NCI-H146 (cell line): ENCODE measurements around the gene CCDC51.

Source experiments
- DNase-seq: peaks from one replicate; lab custom pipeline; 2025; lab: John Stamatoyannopoulos, UW

Gene CCDC51

DNA sequence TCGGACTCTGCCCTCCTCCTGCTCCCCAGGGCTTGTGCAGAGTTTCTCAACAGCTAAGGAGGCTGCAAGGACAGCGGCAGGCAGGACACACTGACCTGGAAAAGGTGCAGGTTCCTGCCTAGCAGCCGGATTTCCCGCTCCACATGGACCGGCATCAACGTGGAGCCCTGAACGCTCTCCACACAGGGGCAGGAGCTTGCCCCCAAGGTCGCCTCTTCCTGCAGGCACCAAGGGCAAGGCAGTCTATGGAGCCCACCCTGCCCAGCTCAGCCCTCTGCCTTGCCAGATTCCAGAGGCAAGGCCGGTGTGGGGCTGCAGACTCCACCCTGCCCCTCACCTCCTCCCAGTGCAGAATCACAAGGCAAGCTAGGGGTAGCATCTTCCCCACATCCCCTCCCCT is 20.8 kb downstream of the CCDC51 start:
- no peak for DNase-seq

DNA sequence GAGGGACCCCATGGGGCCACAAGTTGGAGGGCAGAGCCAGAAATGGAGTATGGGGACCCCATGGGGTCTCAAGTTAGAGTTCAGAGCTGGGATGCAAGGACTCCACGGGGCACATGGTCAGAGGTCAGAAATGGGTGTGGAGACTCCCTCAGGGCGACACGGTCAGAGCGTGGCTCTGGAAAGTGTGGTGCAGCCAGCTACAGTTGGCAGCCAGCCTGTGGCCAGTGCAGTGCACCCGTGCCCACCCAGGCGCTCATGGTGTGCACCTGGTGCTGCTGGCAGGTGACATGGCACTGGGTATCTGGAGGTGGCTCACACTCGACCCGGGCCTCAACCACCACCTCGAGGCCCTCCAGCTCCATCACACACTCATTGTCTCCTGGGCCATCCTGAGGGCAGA is 21.3 kb downstream of the CCDC51 start:
- no peak for DNase-seq

DNA sequence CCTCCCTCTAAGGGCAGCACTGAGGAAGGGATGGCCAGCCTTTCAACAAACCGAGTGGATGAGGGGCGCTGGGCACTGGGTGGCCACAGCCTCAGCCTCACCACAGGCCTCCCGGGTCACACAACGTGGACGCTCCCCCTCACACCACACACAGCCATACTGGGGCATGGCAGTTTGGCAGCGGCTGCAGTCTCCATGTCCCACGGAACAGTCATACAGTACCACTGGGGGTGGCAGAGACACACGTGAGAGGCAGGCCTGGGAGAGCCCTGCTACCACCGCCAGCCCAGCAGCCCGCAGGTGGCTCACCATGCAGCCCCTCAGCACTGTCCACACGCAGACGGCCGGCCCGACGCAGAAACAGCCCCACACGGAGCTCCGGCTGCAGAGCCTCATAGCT is 21.8 kb downstream of the CCDC51 start:
- no peak for DNase-seq

DNA sequence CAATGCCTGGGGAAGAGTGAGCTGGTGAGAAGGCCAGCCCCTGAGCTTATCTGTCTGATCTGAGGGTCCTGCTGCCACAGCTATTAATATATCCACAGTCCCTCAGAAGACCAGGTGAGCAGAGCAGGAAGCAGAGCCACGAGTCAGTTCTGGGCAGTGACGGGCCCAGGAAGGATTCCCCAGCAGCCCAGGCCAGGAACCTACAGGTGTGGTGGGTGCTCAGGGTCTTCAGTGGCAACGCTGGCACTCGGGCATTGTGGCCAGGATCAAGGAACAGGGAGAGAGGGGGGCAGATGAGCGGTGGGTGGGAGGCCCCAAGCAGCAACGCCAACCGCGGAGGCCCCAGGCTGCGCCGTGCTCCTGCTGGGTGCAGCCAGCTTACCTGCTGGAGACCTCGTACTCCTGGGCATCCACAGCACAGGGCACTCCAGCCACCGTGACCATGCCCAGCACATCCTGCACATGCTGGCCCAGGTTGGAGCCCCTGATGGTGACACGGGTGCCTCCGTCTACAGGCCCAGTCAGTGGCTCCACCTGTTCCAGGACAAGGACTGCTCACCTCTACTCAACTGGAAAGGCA is 22.3 kb downstream of the CCDC51 start:
- no peak for DNase-seq

DNA sequence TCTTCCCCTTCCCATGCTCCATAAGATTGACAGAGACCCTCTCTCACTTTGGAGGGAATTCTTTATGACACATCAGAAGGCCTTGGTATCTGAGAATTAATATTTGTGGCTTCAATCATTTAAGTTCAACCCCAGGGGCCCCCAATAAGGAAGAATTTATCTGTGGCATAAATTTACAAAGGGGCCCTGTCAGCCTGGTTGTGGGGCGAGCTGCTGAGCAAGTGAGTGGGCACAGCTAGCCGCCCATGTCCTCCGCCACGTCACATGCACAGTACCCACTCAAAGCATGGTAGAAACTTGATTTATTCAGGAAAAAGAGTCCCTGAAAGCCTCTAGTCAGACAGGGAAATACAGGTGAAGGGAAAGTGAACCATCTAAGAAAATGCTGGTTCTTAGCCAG is 23.4 kb downstream of the CCDC51 start:
- DNase-seq, result no peak

DNA sequence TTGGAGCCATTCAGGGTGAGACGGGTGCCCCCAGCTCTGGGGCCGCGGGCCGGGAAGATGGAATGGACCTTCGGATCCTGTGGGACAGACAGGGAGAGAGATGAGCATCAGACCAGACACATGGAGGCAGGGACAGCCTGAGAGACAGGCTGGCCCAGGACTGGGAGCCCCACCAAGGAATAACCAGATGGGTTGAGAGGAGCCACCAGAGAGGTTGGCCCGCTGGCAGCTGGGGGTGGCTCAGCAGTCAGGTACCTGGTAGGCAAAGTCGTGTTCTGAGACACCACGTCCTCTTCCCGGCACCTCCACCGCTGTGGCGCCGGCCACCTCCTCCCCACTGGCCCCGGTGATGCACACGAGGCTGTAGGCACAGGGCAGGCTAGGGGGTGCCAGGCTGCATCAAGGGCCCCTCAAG is 23.8 kb downstream of the CCDC51 start:
- no peak for DNase-seq

DNA sequence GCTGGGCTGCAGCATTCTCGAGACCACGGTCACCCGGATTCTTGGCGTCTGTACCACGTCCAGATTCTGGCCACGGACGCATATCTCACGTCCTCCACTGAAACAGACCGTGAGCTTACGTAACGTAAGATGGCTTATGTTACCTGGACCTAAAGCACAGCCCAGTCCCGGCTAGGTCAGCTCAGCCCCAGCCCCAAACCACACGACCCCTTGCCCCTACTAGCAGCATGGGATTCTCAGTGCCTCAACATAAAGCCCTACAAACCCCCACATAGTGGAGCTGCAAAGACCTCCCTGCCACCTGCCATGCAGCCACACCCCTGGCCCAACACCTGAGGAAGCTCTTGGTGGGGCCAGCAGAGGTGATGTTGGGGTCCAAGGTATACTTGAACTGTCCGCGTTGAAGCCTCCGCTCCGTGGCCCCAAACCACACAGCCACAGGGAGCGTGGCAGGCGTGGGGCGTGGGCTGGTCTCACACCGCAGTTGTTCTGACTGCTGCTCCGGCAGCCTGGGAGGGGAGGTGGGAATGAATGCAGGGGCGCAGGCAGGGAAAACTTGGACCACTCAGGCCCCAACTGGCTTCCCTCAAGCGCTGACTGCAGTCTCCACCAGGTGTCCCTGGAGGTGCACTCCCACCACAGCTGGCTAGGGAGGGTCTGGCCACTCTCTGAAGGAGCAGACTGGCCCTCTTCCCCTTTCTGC is 24.5 kb downstream of the CCDC51 start:
- no peak for DNase-seq

DNA sequence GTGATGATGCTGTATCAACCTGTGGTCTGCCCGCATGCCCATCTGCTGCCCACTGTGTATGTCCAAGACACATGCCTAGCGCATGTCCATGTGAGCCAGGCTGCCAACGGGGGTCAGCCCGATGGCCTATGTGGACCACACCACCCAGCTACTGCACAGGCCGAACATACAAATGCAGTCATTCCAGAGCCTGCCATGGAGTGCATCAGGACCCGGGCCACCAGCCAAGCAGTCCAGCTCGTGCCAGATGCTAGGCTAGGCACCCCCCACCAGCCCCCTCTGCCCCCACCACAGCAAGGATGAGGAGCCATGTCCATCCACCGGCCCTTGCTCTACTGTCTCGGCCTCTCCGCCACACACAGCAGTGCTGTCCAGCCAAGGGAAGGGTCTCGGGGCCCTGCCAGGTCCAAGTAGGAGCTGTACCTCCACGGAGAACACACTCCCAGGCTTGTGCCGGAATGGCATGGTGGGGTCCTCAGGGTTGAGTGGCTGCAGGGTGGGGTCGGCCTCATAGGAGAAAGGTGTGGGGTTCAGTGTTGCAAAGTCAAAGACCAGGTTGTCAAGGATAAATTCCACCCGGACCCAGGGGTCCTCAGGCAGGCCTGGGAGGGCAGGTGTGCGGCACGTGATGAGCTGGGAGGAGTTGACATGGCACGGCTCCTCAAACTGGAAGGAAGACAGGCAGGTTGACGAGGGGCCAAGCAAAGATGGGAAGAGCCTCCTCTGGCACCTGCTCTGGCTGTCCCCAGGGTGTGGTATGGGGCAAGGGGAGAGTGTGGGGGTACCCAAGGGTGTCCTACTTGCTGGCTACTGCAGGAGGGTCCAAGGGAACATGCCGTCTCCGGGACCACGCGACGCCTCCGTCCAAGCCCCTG is 25.3 kb downstream of the CCDC51 start:
- DNase-seq, result no peak

DNA sequence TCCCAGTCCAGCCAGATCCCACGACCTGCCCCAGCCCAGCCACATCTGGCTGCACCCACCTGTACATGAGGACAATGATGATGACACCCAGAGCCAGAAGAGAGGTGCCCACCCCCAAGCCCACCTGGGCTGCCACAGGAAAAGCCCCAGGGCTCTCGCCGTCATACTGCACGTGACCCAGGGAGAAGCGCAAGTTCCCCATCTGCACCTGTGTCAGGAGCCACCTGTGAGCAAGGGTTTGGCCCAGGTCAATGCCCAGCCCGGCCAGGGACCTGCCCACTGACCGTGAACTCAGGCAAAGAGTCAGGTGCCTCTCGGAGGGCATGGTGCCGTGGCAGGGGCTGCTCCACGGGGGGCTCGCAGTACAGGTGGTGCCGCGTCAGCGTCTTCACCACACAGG is 26.3 kb downstream of the CCDC51 start:
- no peak for DNase-seq

DNA sequence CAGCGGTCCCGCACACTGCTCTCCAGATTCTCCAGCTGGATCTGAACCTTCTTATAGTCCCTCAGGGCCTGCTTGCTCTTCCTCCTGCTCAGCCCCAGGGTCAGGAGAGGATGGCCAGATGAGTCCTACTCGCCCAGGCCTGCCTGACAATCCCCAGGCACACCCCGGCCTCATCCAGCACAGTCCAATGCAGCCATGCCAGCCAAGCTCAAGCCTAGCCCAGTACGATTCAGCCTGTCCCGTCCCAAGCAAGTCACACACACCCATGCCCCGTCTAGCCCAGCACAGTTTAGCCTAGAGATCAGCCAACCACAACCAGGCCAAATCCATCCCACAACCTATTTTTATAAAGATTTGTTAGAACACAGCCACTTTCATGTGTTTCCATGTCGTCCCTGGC is 26.8 kb downstream of the CCDC51 start:
- no peak for DNase-seq

DNA sequence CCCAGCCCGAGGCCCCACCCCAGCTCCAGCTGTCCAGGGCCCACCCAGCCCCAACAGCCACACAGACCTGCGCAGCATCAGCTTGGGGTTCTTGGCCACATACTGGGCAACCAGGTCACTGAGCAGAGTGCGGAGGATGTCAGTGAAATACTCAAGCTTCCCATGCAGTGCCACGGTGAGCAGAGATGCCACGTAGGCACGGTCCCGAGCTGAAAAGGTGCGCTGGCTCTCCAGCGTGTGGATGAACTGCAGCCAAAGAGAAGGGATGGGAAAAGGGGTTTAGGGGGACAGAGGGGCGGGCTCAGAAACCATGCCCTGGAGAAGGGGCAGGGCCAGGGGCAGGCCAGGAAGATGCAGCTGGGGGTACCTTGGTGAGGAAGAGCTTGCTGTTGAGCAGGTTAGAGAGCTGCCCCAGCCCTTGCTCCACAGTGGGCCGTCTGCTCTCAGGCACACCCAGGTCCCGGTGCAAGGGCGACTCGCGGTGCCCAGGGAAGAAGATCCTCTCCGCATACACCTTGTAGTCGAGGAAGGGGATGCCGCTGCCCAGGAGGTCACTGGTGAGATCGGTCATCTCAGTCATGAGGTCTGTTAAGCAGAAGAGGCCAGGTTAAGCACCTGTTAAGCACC is 27.4 kb downstream of the CCDC51 start:
- no peak for DNase-seq

DNA sequence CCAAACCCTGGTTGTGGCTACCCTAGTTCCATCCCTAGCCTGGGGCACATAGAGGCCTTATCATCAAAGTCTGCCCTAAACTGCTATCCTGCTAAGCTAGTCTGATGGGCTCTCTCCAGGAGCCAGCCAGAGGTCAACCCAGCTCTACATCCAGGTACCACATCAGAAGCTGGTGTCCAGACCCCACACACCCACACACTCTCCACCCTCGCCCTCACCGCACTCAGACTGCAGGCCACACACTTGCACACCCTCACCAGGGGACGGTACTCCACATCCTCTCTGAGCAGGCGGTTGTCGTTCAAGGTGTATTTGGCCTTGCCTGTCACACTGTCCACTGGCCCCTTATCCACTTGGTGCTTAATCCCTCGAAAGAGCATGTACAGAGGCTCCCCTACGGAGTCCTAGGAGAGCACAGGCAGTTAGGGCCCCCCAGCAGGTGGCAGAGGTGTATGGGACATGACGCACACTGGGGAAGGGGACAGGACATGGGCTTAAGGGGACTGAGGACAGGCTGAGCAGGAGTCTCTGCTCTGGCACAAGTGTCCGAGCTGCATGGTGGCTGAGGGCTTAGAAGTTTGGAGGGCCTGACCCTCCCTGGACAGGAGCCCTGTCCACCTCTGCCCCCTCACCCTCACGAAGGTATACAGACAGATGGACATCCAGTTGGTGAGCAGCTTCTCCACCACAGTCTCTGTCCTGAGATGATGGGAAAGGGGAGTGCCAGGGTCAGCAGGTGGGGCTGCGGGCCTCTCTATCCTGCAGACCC is 28.1 kb downstream of the CCDC51 start:
- DNase-seq, result no peak

DNA sequence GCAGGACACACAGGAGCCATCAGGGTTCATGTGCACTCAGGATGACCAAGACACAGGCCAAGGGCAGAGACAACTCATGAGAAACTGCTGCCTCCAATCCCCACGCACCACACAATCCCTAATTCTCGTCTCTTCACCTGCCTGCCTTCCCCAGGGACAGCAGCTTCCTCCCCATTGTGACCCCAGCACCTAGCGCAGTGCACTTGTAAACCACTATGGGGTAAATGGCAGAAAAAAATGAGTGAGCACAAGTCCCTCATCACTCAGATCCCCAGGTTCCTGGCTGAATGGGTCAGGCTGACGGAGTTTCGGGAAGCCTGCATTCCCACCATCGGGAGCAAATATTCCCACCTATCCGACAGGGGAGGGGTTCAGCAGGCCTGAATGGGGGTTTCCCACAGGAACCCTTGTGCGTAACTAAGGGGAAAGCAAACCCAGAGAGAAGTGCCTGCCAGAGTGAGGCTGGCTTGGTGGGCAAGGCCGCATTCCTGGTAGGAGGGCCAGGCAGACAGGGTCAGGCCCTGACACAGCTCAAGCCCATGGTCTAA is 28.8 kb downstream of the CCDC51 start:
- no peak for DNase-seq

DNA sequence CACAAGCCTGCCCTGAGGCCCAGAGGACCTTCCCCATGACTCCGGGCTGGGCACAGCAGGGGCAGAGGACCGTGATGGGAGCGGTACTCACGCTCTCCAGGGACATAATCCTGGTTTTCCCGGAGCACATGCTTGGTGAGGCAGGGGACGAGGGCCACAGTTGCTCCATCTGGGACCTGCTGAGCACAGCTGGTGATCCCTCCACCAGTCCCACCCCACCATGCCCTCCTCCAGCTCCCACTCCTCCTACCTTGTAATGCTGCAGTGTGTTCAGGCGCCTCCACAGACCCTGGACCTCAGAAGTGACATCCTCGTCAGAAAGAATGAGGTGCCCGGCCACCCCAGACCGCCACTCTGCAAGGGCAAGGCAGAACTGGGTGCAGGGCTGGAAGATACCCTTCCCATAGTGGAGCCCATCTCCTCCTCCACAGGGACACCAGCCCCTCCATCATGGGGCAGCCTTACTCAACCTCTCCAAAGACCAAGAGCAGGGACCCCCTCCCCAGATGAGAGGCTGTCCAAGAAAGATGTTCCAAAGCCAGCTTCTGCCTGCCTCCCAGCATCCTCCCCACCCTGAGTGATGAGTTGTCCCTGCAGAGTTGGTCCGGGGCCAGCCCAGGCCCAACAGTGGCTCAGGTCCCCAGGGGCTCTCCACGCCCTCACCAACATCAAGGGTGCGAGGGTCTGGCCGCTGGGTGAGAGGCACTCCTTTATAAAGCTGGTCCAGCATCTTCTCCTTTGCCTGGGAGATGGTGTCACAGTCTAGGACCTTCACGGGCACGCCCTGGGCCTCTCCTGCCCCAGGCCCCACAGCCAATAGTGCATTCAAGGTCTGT is 29.5 kb downstream of the CCDC51 start:
- DNase-seq, result no peak

DNA sequence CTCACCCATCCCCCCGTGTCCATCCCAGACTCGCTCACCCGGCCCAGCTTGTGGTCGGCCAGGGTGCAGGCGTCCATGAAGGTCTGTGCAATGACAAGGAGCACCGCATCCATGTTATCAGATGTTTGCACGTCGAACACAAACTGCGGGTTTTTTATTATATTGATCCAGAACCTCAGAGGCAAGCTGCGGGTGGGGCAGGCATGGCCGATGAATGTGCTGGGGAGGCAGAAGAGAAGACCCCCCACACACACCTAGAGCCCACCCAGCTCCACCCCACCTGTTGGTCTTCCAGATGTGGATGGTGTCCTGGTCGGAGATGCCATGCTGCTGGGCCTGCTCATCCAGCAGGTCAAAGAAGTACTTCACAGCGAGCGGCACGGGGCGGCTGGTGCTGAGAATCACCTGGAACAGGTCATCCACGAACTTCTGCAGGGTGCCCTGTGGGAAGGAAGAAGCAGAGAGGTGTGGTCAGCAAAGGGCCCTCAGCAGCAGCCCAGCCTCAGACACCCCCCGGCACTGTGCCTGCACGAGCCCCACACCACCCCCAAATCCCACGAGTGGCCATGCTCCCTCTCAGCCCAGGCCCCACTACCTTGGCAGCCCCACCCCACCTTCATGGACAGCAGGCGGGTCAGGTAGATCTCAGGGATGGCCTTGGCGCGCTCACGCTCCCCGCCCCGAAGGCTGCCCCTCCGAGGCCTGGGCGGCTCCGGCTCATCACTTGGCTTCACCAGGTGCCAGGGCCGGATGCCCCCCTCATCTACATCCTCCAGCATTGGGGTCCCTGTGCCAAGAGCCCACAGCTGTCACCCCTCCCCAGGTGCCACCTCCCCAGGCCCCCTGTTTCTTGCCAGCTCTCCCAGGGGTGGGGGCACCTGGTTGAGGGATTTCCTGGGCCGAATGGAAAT is 30.4 kb downstream of the CCDC51 start:
- no peak for DNase-seq

DNA sequence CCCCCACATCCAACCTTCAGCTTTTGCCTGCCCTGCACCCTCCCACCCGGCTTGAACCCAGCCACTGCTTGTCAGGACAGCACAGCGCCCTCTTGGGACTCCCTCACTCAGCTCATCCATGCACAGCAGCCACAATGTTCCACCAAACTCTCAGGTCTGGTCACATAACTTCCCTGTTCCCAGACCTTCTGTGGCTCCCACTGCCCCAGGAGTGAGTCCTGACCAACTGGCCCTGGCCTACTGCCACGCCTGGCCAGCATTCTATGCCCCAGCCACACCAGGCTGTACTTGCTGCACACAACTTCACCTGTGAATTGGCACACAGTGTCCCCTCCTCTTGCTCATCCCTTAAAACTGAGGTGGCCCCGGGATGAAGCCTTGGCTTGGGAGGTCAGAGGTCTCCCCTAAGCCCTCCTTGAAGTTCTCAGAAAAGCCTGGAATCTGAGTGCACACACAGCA is 31.1 kb downstream of the CCDC51 start:
- no peak for DNase-seq

DNA sequence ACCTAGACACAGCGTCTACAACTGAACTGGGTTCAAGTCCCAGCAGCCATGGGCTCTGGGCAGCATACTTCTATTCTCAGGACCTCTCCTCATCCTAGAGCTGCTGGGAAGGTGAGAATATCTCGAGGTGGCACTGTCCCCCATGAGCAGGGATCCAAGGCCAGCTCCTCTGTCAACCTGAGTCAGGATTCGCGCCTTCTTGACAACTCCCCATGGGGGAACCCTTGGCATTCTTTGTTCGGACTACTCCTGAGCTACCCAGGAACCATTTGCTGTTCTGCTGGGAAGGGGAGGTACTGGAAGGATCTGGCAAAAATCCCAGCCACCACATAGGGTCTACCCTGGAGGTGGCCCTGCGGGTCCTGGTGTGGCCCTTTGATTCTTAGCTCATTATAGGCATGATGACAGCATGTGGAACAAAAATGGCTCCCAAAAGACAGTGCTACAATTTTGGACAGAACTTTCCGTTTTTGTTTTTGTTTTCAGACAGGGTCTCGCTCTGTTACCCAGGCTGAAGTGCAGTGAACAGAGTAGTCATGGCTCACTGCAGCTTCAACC is 32.3 kb downstream of the CCDC51 start:
- DNase-seq, result no peak

DNA sequence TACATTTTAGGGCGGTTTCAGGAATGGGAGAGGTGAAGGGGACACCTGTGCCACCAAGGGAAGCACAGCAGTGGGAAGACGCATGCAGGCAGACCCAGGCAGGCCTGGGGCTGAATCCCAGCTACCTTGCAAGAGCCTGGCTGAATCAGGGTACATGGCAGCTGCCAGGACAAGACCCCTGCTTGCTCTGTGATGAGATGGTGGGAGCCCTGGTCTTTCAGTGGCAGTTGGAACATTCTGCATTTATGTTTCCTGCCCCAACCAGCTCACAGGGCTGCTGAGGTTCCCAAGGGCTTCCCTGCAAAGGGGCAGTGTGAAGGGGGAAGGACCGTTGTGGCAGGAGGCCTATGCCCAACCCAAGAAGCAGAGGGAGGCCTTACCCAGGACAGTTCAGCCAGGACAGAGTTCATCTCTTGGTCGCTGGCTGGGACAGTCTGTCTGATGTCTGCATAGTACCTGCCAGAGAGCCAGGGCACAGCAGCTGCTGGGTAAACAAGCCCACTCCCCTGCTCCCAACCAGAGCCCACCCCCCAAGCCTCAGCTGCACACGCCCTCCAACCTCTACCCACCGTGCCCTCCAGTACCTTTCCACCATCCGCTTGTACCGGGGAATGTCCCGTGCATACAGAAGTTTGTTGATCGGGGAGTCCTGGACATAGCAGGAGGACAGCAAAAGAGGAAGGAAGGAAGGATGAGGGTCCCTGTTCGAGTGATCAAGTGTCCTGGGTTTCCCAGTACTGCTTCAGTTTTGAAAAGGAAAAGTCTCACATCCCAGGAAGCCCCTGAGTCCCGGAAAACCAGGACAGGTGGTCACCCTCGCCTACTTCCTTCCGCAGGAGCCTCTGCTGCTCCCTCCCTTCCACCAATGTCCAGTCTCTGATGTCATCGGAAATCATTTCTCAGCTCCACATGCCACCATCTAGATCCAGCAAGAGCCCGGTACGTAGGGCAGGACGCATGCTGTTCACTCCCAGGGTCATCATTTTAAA is 33.2 kb downstream of the CCDC51 start:
- no peak for DNase-seq
